GM18909 (cell line): ENCODE measurements around the gene SRSF3.

Experiments
- ATAC-seq: cut with Tn5 transposase; IDR thresholded peaks from one replicate; pipeline ENCODE4 v1.9.1; 2021; ENCODE audit warnings: mild to moderate bottlenecking; ENCODE audit not compliant: unreplicated experiment, poor library complexity

The SRSF3 gene

GRCh38 chr6:36618366-36619355 lies 24.5 kb downstream of the SRSF3 start:
- ATAC-seq: no peak

GRCh38 chr6:36621371-36621855 lies 27.3 kb downstream of the SRSF3 start:
- ATAC-seq: no peak

- no peak for ATAC-seq
Observed at GRCh38 chr6:36622901-36623546, 28.9 kb downstream of the SRSF3 start.

GRCh38 chr6:36623547-36624459 lies 29.6 kb downstream of the SRSF3 start:
- ATAC-seq: peak; percentile 57

DNA sequence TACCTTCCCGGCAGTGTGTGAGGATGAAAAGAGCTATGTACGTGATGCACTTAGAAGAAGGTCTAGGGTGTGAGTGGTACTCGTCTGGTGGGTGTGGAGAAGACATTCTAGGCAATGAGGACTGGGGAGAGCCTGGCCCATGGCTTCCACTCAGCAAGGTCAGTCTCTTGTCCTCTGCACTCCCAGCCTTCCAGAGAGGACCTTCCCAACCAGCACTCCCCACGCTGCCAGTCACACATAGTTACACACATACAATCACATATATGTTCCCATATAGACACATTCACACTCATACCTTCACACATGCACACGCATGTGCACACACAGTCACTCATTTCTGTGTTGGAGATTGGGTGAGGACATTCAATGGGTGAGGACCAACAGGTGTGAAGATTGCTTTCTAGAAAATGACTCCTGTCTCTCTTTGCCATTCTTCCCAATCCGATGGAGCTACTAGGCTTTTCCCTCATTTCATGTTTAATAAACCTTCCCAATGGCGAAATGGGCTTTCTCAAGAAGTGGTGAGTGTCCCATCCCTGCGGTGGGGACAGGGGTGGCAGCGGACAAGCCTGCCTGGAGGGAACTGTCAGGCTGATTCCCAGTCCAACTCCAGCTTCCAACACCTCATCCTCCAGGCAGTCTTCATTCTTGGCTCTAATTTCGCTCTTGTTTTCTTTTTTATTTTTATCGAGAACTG lies 30.4 kb downstream of the SRSF3 start:
- no peak for ATAC-seq

DNA sequence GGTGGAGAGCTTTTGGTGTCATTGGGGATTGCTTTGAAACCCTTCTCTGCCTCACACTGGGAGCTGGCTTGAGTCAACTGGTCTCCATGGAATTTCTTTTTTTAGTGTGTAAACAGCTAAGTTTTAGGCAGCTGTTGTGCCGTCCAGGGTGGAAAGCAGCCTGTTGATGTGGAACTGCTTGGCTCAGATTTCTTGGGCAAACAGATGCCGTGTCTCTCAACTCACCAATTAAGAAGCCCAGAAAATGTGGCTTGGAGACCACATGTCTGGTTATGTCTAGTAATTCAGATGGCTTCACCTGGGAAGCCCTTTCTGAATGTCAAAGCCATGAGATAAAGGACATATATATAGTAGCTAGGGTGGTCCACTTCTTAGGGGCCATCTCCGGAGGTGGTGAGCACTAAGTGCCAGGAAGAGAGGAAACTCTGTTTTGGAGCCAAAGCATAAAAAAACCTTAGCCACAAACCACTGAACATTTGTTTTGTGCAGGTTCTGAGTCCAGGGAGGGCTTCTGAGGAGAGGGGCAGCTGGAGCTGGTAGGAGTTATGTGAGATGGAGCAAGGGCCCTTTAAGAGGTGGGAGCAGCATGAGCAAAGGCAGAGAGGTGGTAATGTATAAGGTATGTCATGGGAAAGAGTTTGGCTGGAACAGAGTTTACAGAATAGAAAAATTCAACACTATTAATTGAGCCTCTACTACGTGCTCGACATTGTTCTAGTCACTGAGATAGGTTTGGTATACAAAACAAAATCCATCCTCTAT lies 31.2 kb downstream of the SRSF3 start:
- ATAC-seq: no peak

DNA sequence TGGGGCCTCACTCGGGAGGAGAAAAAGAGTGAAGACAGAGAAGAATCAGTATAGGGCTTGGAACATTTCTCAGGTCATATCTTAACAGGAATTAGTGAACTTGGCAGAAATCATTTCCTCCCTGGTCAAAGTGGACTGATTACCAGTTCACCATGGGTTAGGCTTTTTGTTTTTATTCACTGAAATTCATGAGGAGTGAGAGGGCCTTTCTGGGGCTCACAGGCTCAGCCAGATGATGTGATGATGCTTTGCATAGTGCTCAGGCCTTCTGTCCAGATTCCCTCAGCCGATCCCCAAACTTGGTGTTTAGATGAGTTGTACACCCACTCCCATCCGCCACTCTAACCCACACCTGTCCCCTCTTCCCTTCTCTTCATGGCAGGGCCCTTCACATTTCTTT lies 32.5 kb downstream of the SRSF3 start:
- no peak for ATAC-seq

GRCh38 chr6:36627141-36627540 lies 33.0 kb downstream of the SRSF3 start:
- ATAC-seq: no peak

- no peak for ATAC-seq
Observed at GRCh38 chr6:36627801-36628246, 33.7 kb downstream of the SRSF3 start.

- no peak for ATAC-seq
Observed at GRCh38 chr6:36629784-36630183, 35.6 kb downstream of the SRSF3 start.

DNA sequence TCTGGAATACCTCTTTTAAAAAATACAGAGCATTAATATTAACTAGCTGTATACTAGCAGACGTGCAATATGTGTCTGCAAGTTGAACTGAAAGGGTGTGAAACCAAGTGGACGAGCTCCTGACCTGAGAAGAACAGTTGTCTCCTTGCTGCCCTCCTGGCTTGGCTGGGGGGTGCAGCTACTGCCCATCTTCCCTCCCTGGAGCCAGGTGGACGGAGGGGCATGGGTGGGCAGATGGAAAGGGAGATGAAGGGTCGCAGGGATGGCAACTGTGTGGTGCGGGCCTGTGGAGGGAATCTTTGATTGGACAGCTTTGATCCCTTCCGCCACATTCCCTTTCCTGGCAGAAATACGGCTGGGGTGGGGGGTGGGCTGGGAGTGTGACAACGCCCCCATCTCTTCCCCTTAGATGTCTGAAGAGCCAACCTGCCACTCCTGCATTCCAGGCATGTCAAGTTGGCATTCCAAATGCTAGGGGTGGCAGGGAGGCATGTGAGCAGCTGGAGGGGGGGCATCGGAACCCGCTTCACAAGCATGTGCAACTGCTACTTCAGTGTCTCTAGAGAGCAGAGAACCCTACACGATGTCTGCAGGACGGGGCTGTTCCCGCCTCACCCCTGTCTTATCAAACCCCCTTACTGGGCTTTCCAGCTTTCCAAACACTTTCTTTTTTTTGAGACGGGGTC lies 37.3 kb downstream of the SRSF3 start:
- no peak for ATAC-seq

- no peak for ATAC-seq
Observed at GRCh38 chr6:36633370-36633769, 39.2 kb downstream of the SRSF3 start.

- ATAC-seq: no peak
Observed at GRCh38 chr6:36633915-36634314, 39.8 kb downstream of the SRSF3 start.

GRCh38 chr6:36634317-36635108 lies 40.4 kb downstream of the SRSF3 start:
- no peak for ATAC-seq

DNA sequence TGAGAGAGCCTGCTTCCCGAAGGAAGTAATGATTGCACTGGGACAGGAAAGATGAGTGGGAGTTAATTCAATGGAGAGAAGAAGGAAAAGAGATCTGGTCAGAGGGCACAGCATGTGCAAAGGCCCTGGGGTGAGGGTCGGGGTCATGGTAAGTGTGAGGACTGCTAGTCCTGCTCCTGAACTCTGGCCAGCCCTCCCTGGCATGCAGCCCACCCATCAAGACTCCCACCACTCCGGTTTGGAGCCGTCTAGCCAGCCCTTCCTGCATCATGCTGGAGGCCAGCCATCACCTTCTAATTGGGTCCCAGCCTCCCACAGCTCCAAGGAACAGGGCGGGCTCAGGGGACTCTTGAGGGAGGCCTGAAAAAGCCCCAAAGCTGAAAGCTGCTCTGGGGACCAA lies 42.1 kb downstream of the SRSF3 start:
- no peak for ATAC-seq

- no peak for ATAC-seq
Observed at GRCh38 chr6:36636687-36637418, 42.7 kb downstream of the SRSF3 start.

DNA sequence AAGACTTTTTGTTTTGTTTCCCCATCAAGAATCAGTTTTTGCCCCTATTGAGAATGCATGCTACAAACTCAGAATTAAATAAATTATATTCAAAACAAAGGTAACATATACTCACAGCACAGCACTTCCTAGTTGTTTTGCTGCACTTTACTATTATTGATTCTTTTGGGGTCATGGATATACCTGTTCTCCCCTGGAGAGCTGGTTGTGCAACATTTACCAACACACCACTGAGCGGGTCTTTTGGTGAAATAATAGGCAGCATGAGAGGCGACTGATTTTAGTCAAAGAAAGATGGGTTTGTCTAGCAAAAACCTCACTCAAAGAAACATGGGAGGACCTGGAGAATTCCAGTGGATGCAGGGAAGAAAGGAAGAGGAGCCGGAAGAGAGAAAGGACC lies 44.4 kb downstream of the SRSF3 start:
- ATAC-seq: no peak
